A549 (cell line): ENCODE measurements around the gene TRAF1. TPM values are rescaled to one million over a fixed set of nuclear protein-coding genes. Genes with fewer than 3 reads are reported as not detected.
A peak's percentile ranks its signal among the peaks of the same experiment; 100 is the strongest.
"Not testable (repeated sequence)": the region's sequence is repeated elsewhere in the genome, so short reads cannot be mapped to it uniquely, and the experiment has no call there.

Experiments
- ATAC-seq, 2 experiments: fragments of 200-7000 bp in 1 of 2; fragments of >200 bp in 1 of 2; cut with Nextera tagmentation in 1 of 2; cut with Tn5 transposase in 1 of 2; 3 replicates each; pipeline versions ENCODE4 v1.8.0 to v1.9.1; 2018 to 2020; ENCODE audit warnings: mild to moderate bottlenecking in 1 of 2, moderate library complexity in 1 of 2
- CTCF ChIA-PET: fragments of 300-600 bp; sonication (Branson Sonifier 250); formaldehyde crosslinking; extraction: SDS; loops from one replicate; lab custom pipeline; 2021; ENCODE audit warnings: antibody characterized with exemption, inconsistent platforms; lab: Yijun Ruan, JAX
- POLR2A ChIA-PET: fragments of 350-600 bp; formaldehyde crosslinking; extraction: SDS; loops from one replicate; lab custom pipeline; 2021; ENCODE audit warnings: antibody characterized with exemption, inconsistent platforms; lab: Yijun Ruan, JAX
- DNase-seq, 2 experiments: peaks; one replicate each; pipeline versions ENCODE4 v3.0.0 to v3.0.0-alpha.2; 2011 to 2016; ENCODE audit warnings: low read depth in 1 of 2, low spot score in 1 of 2
- FAIRE-seq: peaks from 2 replicates; lab custom pipeline; 2011; peaks lifted over from hg19 to GRCh38; lab: Jason Lieb, UNC
- H3K27ac ChIP-seq, 2 experiments: fragments of >200 bp; sonication (Bioruptor Twin); formaldehyde crosslinking; 3 replicates each; pipeline ENCODE4 v1.5.1; 2016 to 2017
- H3K4me1 ChIP-seq: fragments of >200 bp; sonication (Bioruptor Twin); formaldehyde crosslinking; 3 replicates; pipeline ENCODE4 v1.6.1; 2016
- H3K4me2 ChIP-seq: fragments of >200 bp; sonication (Bioruptor Twin); formaldehyde crosslinking; 3 replicates; pipeline ENCODE4 v1.6.1; 2016
- H3K4me3 ChIP-seq: fragments of >200 bp; sonication (Bioruptor Twin); formaldehyde crosslinking; 3 replicates; pipeline ENCODE4 v1.5.1; 2016
- H3K9me3 ChIP-seq: fragments of >200 bp; sonication (Bioruptor Twin); formaldehyde crosslinking; 3 replicates; pipeline ENCODE4 v1.6.1; 2016
- CHD4 ChIP-seq: fragments of 200-600 bp; sonication (generic); IDR thresholded peaks from 2 replicates; pipeline ENCODE4 v1.6.1; 2016; ENCODE audit warnings: antibody characterized with exemption, mild to moderate bottlenecking, borderline replicate concordance
- E2F6 ChIP-seq: IDR thresholded peaks from 2 replicates; pipeline ENCODE4 v1.6.1; 2012; ENCODE audit warnings: low read depth, borderline replicate concordance
- EHMT2 ChIP-seq: fragments of 200-600 bp; sonication (generic); IDR thresholded peaks from 2 replicates; pipeline ENCODE4 v1.6.1; 2016; ENCODE audit warnings: antibody characterized with exemption, low read depth, mild to moderate bottlenecking, moderate library complexity
- EP300 ChIP-seq, 2 experiments: fragments of >200 bp; sonication (Bioruptor Twin); formaldehyde crosslinking; IDR thresholded peaks; 2 replicates in 1 of 2; 3 replicates in 1 of 2; pipeline ENCODE4 v1.6.1; 2016 to 2017
- ESRRA ChIP-seq: fragments of 150-350 bp; IDR thresholded peaks from 2 replicates; pipeline ENCODE4 v1.6.1; 2014; ENCODE audit warnings: mild to moderate bottlenecking, low read length, borderline replicate concordance
- FOSB ChIP-seq: fragments of 250-450 bp; sonication (Bioruptor Pico); IDR thresholded peaks from 2 replicates; pipeline ENCODE4 v1.5.0; 2020; ENCODE audit warnings: mild to moderate bottlenecking, moderate library complexity
- FOSL2 ChIP-seq, 2 experiments: fragments of 450-650 bp in 1 of 2; fragments of >200 bp in 1 of 2; sonication (Bioruptor Twin) in 1 of 2; formaldehyde crosslinking; IDR thresholded peaks; 2 replicates each; pipeline versions ENCODE4 v1.5.0 to v1.6.1; 2016 to 2020; ENCODE audit warnings: mild to moderate bottlenecking in 1 of 2, moderate library complexity in 1 of 2
- FOXS1 ChIP-seq: fragments of 250-450 bp; sonication (Bioruptor Pico); IDR thresholded peaks from 2 replicates; pipeline ENCODE4 v1.5.0; 2020; ENCODE audit warnings: mild to moderate bottlenecking, moderate library complexity
- HDAC2 ChIP-seq: fragments of 200-600 bp; sonication (generic); IDR thresholded peaks from 2 replicates; pipeline ENCODE4 v1.6.1; 2016
- HEYL ChIP-seq: fragments of 250-450 bp; sonication (Bioruptor Pico); IDR thresholded peaks from 2 replicates; pipeline ENCODE4 v1.8.0; 2021; ENCODE audit warnings: mild to moderate bottlenecking, moderate library complexity
- HOXA7 ChIP-seq: fragments of 250-450 bp; sonication (Bioruptor Pico); IDR thresholded peaks from 2 replicates; pipeline ENCODE4 v1.5.0; 2020; ENCODE audit warnings: mild to moderate bottlenecking, moderate library complexity
- HOXB5 ChIP-seq: fragments of 250-450 bp; sonication (Bioruptor Pico); IDR thresholded peaks from 2 replicates; pipeline ENCODE4 v1.5.0; 2020; ENCODE audit warnings: mild to moderate bottlenecking, moderate library complexity
- JUN ChIP-seq, 2 experiments: fragments of >200 bp; sonication (Bioruptor Twin); formaldehyde crosslinking; IDR thresholded peaks; 2 replicates in 1 of 2; 3 replicates in 1 of 2; pipeline ENCODE4 v1.6.1; 2016 to 2017
- MAFK ChIP-seq: fragments of 450-650 bp; IDR thresholded peaks from 2 replicates; pipeline ENCODE4 v1.6.1; 2014; ENCODE audit not compliant: partially characterized antibody
- NFE2L2 ChIP-seq: fragments of 150-350 bp; conservative IDR thresholded peaks from 2 replicates; pipeline ENCODE4 v1.6.1; 2014; ENCODE audit warnings: low read length
- PBX3 ChIP-seq: IDR thresholded peaks from 2 replicates; pipeline ENCODE4 v1.6.1; 2012
- POLR2A ChIP-seq: IDR thresholded peaks from 2 replicates; pipeline ENCODE4 v1.6.1; 2012; ENCODE audit warnings: mild to moderate bottlenecking, low read length
- POLR2AphosphoS2 ChIP-seq: conservative IDR thresholded peaks from 2 replicates; pipeline ENCODE4 v1.6.1; 2012; ENCODE audit warnings: low read length, improper control_type of control experiment, inconsistent platforms
- RCOR1 ChIP-seq: fragments of 150-350 bp; IDR thresholded peaks from 2 replicates; pipeline ENCODE4 v1.6.1; 2014; ENCODE audit warnings: antibody characterized with exemption, low read length, low read depth
- TFCP2L1 ChIP-seq: fragments of 250-450 bp; sonication (Bioruptor Pico); IDR thresholded peaks from 2 replicates; pipeline ENCODE4 v1.5.0; 2021; ENCODE audit warnings: mild to moderate bottlenecking
- TP53 ChIP-seq: fragments of 250-450 bp; sonication (Bioruptor Pico); IDR thresholded peaks from 2 replicates; pipeline ENCODE4 v1.5.0; 2021; ENCODE audit warnings: mild to moderate bottlenecking, moderate library complexity
- ZFP36 ChIP-seq: fragments of 450-650 bp; IDR thresholded peaks from 2 replicates; pipeline ENCODE4 v1.6.1; 2014; ENCODE audit warnings: borderline replicate concordance; ENCODE audit not compliant: partially characterized antibody
- WGBS: methylation state at CpG from one replicate; pipeline ENCODE4 v1.1.6; 2017; ENCODE audit errors: missing lambda C conversion rate; 5-methylcytosine and 5-hydroxymethylcytosine counted together
- polyA minus RNA-seq: library from RNA; depleted of rRNA, polyadenylated mRNA; stranded (reverse); fragments of >200 nt; gene quantifications from 2 replicates; pipeline ENCODE4 v1.2.3, GENCODE V29; 2011; rRNA and poly(A)+ RNA removed
- polyA plus RNA-seq, 4 experiments: library from polyadenylated mRNA; depleted of rRNA in 3 of 4; stranded (reverse); fragments of >200 nt; fragmentation: RNase III in 1 of 4; extraction: RNeasy Plus Mini Kit Qiagen cat#74134 plus additional on column Dnase treatment in 1 of 4; gene quantifications; 2 replicates in 3 of 4; 3 replicates in 1 of 4; pipeline ENCODE4 v1.2.3, GENCODE V29; 2011 to 2017

Gene TRAF1
- polyA plus RNA-seq (2011; rRNA removed), result 3.4 and 4.1 TPM in 2 replicates
- 2.1 and 2.6 TPM in 2 replicates for polyA plus RNA-seq (2012; cell fraction: cytosol; rRNA removed)
- polyA plus RNA-seq (2012; cell fraction: nucleus; rRNA removed), result 8.0 and 8.1 TPM in 2 replicates
- polyA plus RNA-seq (2017; fragmentation: RNase III; extraction: RNeasy Plus Mini Kit Qiagen cat#74134 plus additional on column Dnase treatment), result 2.0 to 4.6 TPM (median 2.1 TPM) in 3 replicates
- 3.8 and 5.4 TPM in 2 replicates for polyA minus RNA-seq

- ChIA-PET CTCF (interaction anchor here (0.7 to 10.4 kb wide), 5 partner anchors 10 to 190 kb away, joined by 3 to 66 read pairs (median 3); no protein-coding TSS in a partner anchor), POLR2A (interaction anchor here (1.1 kb wide), 2 partner anchors 15 to 133 kb away, joined by 3 read pairs; partner anchors contain the start of gene FBXW2)
- peaks cover 26% of the 10 kb centered on the region for H3K4me1 ChIP-seq
- no peaks in the 10 kb centered on the region for H3K9me3 ChIP-seq
- H3K4me3 ChIP-seq, result no peak within 1 kb of the TSS
- WGBS, result 67% methylated on average over 6 of the region's 6 CpGs
- H3K27ac ChIP-seq, result peak within 1 kb of the TSS; percentile 27 to 67; a peak in 3 of 6 replicates
- DNase-seq (peak in 1 of 2 experiments; percentile 21), FAIRE-seq (no peak), ATAC-seq (peak in 1 of 2 experiments; percentile 2; a peak in 2 of 6 replicates)
- TF ChIP-seq POLR2AphosphoS2 (no peak), TFCP2L1 (CRISPR knock-in tag) (no peak), HEYL (CRISPR knock-in tag) (no peak), FOSB (CRISPR knock-in tag) (no peak)
- peak within 1 kb of the TSS; percentile 41; the same call in 2 of the 3 replicates for H3K4me2 ChIP-seq
These were observed at the start of gene TRAF1 for GRCh38 chr9:120926397-120926928. TSS of gene TRAF1 (minus strand) at chr9:120926796. CDS start at chr9:120926075, 721 bp downstream.

- no peak overlapping the region for H3K4me2 ChIP-seq
- H3K4me1 ChIP-seq, result no peaks in the 10 kb centered on the region
- TF ChIP-seq ESRRA (no peak), MAFK (peak; percentile 28), JUN (IDR thresholded peaks at IDR 0.05) (no peak)
- TF ChIP-seq, all 56 proteins: peak for 1
- H3K9me3 ChIP-seq, result no peaks in the 10 kb centered on the region
- ChIA-PET CTCF (interaction anchor here (1.3 kb wide), 1 partner anchor 28 kb away, joined by 4 read pairs; no protein-coding TSS in a partner anchor), POLR2A (no interaction called here)
- H3K27ac ChIP-seq, result no peak overlapping the region
- no peak for FAIRE-seq
- H3K4me3 ChIP-seq, result no peak overlapping the region
- 74% methylated on average over 1 of the region's 1 CpG for WGBS
- DNase-seq, result no peak
- no peak for ATAC-seq
These were observed 48.3 kb upstream of the TRAF1 start for GRCh38 chr9:120974921-120975320.

GRCh38 chr9:120974181-120974580 lies 47.6 kb upstream of the TRAF1 start:
- CTCF ChIA-PET, result interaction anchor here (1.3 kb wide), 1 partner anchor 27 kb away, joined by 4 read pairs; no protein-coding TSS in a partner anchor
- Histone ChIP-seq H3K4me1 (no peaks in the 10 kb centered on the region), H3K27ac (no peak overlapping the region), H3K4me2 (no peak overlapping the region)
- DNase-seq, result no peak
- no peak for ATAC-seq
- WGBS, result 96% methylated on average over 2 of the region's 2 CpGs
- no peak for TF ChIP-seq ZFP36
- TF ChIP-seq HDAC2, result no peak
- no peak for TF ChIP-seq POLR2A
- TF ChIP-seq EP300 (IDR thresholded peaks at IDR 0.05), result no peak
- no peak for TF ChIP-seq NFE2L2
- no peak for TF ChIP-seq FOXS1
- no peak for TF ChIP-seq HOXA7 (CRISPR knock-in tag)
- no peak for TF ChIP-seq E2F6
- no peak for TF ChIP-seq RCOR1
- no peak for TF ChIP-seq FOSL2 (IDR thresholded peaks at IDR 0.05)
- TF ChIP-seq FOSL2 (CRISPR knock-in tag; IDR thresholded peaks at IDR 0.05), result no peak
- TF ChIP-seq, all 56 proteins: peak for 0
- H3K4me3 ChIP-seq, result no peak overlapping the region
- no peak for FAIRE-seq
- POLR2A ChIA-PET, result no interaction called here
- no peaks in the 10 kb centered on the region for H3K9me3 ChIP-seq

- ChIA-PET POLR2A (no interaction called here), CTCF (interaction anchor here (1.0 to 2.7 kb wide), 4 partner anchors 9 to 88 kb away, joined by 5 to 7 read pairs (median 6); no protein-coding TSS in a partner anchor)
- FAIRE-seq, result no peak
- no peak overlapping the region for H3K27ac ChIP-seq
- TF ChIP-seq HOXB5 (CRISPR knock-in tag) (no peak), EHMT2 (no peak), PBX3 (no peak), CHD4 (no peak), TP53 (CRISPR knock-in tag) (no peak), RCOR1 (no peak)
- no peak overlapping the region for H3K4me3 ChIP-seq
- no peaks in the 10 kb centered on the region for H3K9me3 ChIP-seq
- no peak overlapping the region for H3K4me2 ChIP-seq
- DNase-seq, result no peak
- no peak for ATAC-seq
- H3K4me1 ChIP-seq, result no peaks in the 10 kb centered on the region
These were observed 45.3 kb upstream of the TRAF1 start for GRCh38 chr9:120971938-120972337.

GRCh38 chr9:120971471-120971870 lies 44.9 kb upstream of the TRAF1 start:
- FAIRE-seq, H3K4me3 ChIP-seq, H3K4me2 ChIP-seq, H3K4me1 ChIP-seq, DNase-seq, POLR2A ChIA-PET, ATAC-seq, H3K9me3 ChIP-seq, H3K27ac ChIP-seq: not testable (repeated sequence)
- CTCF ChIA-PET, result interaction anchor here (1.0 to 2.7 kb wide), 4 partner anchors 10 to 88 kb away, joined by 5 to 7 read pairs (median 6); no protein-coding TSS in a partner anchor
- 94% methylated on average over 9 of the region's 9 CpGs for WGBS
